ENCODE data around the gene MRPL40.

MRPL40 gene

DNA sequence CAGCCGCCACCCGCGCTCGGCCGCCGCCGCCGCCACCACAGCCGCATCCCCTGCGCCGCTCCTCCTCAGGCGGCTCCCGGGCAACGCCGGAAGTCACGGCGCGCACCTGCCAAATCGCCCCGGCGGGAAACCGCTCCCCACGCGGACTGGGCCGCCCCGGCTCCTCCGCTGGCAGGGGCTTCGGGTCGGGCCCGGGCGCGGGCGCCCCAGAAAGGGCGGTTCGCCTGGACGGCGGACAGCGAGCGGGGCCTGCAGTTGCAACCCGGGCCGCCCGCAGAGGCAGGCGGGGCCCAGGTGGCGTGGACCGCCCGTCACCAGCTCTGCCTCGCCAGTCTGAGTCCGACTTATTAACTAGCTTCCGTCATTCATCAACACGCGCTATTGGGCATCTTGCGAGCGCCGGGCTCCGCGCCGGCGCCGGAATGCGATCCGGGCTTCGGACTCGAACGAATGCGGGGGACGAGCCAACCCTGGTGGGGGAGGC is 654 bp upstream of the MRPL40 start, which contains the start of gene HIRA:
Gene HIRA, minus strand, starts transcription at position 85 of the 484 bp plus-strand sequence. CDS start 257 bp downstream, outside the sequence.
- TF ChIP-seq, protein P1, sequence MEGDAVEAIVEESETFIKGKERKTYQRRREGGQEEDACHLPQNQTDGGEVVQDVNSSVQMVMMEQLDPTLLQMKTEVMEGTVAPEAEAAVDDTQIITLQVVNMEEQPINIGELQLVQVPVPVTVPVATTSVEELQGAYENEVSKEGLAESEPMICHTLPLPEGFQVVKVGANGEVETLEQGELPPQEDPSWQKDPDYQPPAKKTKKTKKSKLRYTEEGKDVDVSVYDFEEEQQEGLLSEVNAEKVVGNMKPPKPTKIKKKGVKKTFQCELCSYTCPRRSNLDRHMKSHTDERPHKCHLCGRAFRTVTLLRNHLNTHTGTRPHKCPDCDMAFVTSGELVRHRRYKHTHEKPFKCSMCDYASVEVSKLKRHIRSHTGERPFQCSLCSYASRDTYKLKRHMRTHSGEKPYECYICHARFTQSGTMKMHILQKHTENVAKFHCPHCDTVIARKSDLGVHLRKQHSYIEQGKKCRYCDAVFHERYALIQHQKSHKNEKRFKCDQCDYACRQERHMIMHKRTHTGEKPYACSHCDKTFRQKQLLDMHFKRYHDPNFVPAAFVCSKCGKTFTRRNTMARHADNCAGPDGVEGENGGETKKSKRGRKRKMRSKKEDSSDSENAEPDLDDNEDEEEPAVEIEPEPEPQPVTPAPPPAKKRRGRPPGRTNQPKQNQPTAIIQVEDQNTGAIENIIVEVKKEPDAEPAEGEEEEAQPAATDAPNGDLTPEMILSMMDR (IDR thresholded peaks at IDR 0.05), result no peak
- TF ChIP-seq ZFX (IDR thresholded peaks at IDR 0.05; ENCODE audit: borderline replicate concordance), result no peak
- H3K27ac ChIP-seq, result peak within 1 kb of the TSS; percentile 97

DNA sequence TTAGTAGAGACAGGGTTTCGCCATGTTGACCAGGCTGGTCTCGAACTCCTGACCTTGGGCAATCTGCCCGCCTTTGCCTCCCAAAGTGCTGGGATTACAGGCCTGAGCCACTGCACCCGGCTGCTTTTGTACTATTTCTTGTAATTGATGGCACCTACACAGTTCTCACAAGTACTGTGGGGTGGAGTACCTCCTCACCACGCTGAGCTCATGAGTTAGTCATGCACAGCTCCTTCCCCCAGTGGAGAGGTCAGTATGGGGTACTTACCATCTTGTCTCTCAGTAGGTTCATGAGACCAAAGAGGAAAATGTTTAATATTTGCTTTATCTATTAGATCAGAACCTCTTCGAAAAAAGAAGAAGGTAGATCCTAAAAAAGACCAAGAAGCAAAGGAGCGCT is 2.1 kb downstream of the MRPL40 start:
- TF ChIP-seq, protein P1 (IDR thresholded peaks at IDR 0.05), result no peak
- TF ChIP-seq ZFX (IDR thresholded peaks at IDR 0.05; ENCODE audit: borderline replicate concordance), result no peak
- no peak overlapping the region for H3K27ac ChIP-seq

DNA sequence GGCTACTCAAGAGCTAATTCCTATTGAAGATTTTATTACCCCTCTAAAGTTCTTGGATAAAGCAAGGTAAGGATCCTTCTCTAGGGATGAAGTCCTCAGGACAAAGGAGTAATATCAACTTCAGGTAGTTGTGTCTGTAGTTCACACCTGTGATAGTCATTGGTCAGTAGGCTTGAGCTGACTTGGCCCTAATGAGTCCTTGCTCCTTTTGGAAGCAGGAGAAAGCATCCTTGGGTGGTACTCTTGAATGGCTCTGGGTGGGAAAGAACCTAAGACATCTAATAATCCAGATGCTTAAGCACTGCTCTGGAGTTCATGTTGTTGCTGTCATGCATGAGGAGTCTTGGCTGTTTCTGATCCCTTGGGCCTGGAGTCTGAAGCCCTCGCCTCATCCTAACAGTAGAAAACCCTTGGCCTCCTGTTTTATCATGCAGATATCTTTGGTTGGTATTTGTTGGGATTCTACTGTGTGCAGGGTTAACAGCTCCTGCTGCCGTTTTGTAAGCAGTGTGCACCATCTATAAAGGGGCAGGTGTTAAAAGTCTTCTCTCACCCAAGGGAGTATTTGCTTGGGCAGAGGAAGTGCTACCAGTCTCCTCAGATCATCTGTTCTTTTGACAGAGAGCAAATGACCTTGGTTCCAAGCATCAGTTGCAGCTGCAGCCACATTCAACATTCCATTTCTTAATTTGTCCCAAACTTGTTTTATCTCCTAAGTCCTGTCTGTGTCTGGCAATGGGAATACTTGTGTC is 2.7 kb downstream of the MRPL40 start:
- no peak overlapping the region for H3K27ac ChIP-seq
- TF ChIP-seq, protein P1 (IDR thresholded peaks at IDR 0.05), result no peak
- TF ChIP-seq ZFX (IDR thresholded peaks at IDR 0.05; ENCODE audit: borderline replicate concordance), result no peak

DNA sequence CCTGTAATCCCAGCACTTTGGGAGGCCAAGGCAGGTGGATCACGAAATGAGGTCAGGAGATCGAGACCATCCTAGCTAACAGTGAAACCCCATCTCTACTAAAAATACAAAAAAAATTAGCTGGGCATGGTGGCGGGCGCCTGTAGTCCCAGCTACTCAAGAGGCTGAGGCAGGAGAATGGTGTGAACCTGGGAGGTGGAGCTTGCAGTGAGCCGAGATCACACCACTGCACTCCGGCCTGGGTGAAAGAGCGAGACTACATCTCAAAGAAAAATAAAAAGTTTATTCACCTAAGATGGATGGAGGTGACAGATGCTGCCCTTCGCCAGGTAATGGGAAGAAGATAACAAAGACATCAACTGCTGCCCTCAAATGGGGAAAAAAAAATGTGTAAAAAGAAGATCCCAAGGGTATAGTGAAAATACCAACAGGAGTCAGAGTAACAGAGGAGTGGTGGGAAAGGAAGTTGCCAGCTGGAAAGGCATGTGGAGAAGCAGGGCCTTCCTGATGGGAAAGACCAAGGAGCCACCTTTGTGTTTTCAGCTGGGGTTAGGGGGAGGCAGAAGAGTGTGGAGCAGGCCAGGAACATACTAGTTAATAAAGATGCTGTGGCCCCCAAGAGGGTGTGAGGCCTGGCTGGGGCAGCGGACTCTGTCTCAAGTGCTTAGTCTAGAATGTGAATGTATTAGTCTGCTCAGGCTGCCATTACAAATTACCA is 4.3 kb downstream of the MRPL40 start:
- 0 out of 2 replicates have a peak overlapping the region, but pooled peaks have one; percentile 3 for H3K27ac ChIP-seq

DNA sequence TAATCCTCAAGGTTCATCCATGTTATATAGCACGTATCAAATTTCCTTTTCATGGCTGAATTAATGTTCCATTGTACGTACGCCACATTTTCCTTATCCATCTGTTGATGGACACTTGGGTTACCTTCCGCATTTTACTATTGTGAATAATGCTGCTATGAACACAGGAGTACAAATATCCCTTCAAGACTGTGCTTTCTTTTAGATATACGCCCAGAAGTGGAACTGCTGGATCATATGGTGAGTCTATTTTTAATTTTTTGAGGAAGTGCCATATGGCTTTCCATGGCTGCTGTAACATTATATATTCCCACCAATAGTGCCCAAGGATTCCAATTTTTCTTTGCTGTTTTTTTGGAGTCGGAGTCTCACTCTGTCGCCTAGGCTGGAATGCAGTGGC is 6.0 kb downstream of the MRPL40 start:
- H3K27ac ChIP-seq, result no peak overlapping the region
- TF ChIP-seq, protein P1 (IDR thresholded peaks at IDR 0.05), result no peak
- no peak for TF ChIP-seq ZFX (IDR thresholded peaks at IDR 0.05; ENCODE audit: borderline replicate concordance)

DNA sequence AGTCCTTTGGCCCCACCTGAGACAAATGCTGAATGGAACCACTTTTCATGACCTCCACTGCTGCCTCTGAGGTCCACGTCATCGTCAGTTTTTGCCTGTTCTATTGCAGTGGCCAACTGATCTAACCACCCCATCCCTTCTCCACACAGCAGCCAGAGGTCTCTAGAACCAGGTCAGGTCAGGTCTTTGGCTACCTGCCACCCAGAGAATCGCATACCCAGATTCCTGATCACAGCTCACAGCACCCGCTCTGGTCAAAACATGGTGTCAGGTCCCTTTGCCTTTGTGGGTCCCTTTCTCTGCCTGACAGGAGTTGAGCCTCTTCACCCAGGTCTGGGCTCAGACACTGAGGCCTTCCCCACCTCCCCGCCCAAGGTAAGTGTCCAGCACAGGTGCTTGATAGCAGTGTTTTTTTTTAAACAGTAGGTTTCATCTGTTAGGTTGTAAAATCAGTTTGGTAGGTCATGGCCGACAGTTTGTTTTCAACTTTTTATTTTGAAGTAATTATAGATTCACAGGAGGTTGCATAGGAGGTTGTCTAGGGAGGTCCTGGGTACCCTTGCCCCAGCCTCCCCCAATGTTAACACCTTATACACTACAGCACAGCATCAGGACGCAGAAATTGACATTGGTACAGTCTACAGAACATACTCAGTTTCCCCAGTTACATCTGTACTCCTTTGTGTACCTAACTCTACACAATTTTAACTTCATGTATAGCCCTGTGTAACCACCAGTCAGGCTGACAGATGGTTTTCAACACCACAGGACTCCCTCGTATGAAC is 8.3 kb downstream of the MRPL40 start:
- no peak overlapping the region for H3K27ac ChIP-seq
- TF ChIP-seq ZFX (IDR thresholded peaks at IDR 0.05; ENCODE audit: borderline replicate concordance), result no peak
- TF ChIP-seq, protein P1 (IDR thresholded peaks at IDR 0.05), result no peak

DNA sequence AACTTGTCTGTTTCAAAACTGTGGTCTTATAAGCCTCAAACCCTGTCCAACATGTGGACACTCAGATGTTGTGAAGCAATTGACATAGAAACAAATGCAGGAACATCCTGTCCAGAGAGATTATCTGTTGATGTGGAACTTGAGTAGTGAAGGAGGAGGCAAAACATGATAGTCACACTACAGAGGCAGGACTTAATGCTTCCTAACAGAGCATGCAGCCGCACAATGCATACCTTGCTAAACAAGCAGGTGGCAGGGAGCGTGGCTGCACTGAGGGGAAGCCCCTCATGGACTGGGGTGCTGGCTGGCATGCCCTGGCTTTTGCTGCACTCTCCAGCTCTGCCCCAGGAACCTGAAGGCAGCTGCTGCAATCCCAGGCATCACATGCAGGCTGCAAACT is 9.8 kb downstream of the MRPL40 start:
- TF ChIP-seq, protein P1 (IDR thresholded peaks at IDR 0.05), result no peak
- no peak for TF ChIP-seq ZFX (IDR thresholded peaks at IDR 0.05; ENCODE audit: borderline replicate concordance)
- H3K27ac ChIP-seq, result no peak overlapping the region

Data from 22Rv1 (cell line).